ENCODE measurements around the gene FAXDC2.

The FAXDC2 gene

GRCh38 chr5:154794525-154795234 is 55.7 kb downstream of the FAXDC2 start:
- no peak for DNase-seq (ENCODE audit: low spot score)

GRCh38 chr5:154793599-154794524 is 56.5 kb downstream of the FAXDC2 start:
- DNase-seq (ENCODE audit: low spot score): no peak

- no peak for DNase-seq (ENCODE audit: low spot score)
Measured at GRCh38 chr5:154791535-154791934, 58.9 kb downstream of the FAXDC2 start.

- no peak for DNase-seq (ENCODE audit: low spot score)
Measured at GRCh38 chr5:154788212-154788611, 62.2 kb downstream of the FAXDC2 start.

GRCh38 chr5:154786414-154786813 is 64.0 kb downstream of the FAXDC2 start:
- DNase-seq (ENCODE audit: low spot score): no peak

- no peak for DNase-seq (ENCODE audit: low spot score)
Measured at GRCh38 chr5:154784856-154785255, 65.5 kb downstream of the FAXDC2 start.

GRCh38 chr5:154783774-154784460 is 66.5 kb downstream of the FAXDC2 start:
- no peak for DNase-seq (ENCODE audit: low spot score)

GRCh38 chr5:154782812-154783592 is 67.4 kb downstream of the FAXDC2 start:
- DNase-seq (ENCODE audit: low spot score): no peak

GRCh38 chr5:154782326-154782725 is 68.1 kb downstream of the FAXDC2 start:
- peak; percentile 62 for DNase-seq (ENCODE audit: low spot score)

- no peak for DNase-seq (ENCODE audit: low spot score)
Measured at GRCh38 chr5:154780128-154780527, 70.3 kb downstream of the FAXDC2 start.

- no peak for DNase-seq (ENCODE audit: low spot score)
Measured at GRCh38 chr5:154779105-154779504, 71.3 kb downstream of the FAXDC2 start.

- DNase-seq (ENCODE audit: low spot score): no peak
Measured at GRCh38 chr5:154778534-154778933, 71.9 kb downstream of the FAXDC2 start.

- no peak for DNase-seq (ENCODE audit: low spot score)
Measured at GRCh38 chr5:154776167-154776566, 74.2 kb downstream of the FAXDC2 start.

- DNase-seq (ENCODE audit: low spot score): no peak
Measured at GRCh38 chr5:154773326-154773725, 77.1 kb downstream of the FAXDC2 start.

- DNase-seq (ENCODE audit: low spot score): peak; percentile 63
Measured at GRCh38 chr5:154771383-154771901, 79.0 kb downstream of the FAXDC2 start.

GRCh38 chr5:154770111-154770510 is 80.3 kb downstream of the FAXDC2 start:
- no peak for DNase-seq (ENCODE audit: low spot score)

All from ecto neural progenitor cell (in vitro differentiated cells).